G401 (cell line): Measurements from ENCODE around the gene COL16A1. TPM values are rescaled to one million over a fixed set of nuclear protein-coding genes. Genes with fewer than 3 reads are reported as not detected.
"Not testable (repeated sequence)": the region's sequence is repeated elsewhere in the genome, so short reads cannot be mapped to it uniquely, and the experiment has no call there.

Experiments used
- DNase-seq: peaks from one replicate; pipeline ENCODE4 v3.0.0-alpha.2; 2015; ENCODE audit warnings: low spot score
- in situ Hi-C: cut with HindIII; loops from 2 replicates; pipeline ENCODE4 v1.10.0; 2016; ENCODE audit warnings: low sequenced_read_pairs, mixed read lengths
- total RNA-seq: library from RNA; depleted of rRNA; stranded (reverse); fragments of >200 nt; shearing (Covaris generic); gene quantifications from 2 replicates; pipeline ENCODE4 v1.2.3, GENCODE V29; 2014

The COL16A1 gene
- total RNA-seq, 1 experiment from 2014 or later, result 50.5 TPM

DNA sequence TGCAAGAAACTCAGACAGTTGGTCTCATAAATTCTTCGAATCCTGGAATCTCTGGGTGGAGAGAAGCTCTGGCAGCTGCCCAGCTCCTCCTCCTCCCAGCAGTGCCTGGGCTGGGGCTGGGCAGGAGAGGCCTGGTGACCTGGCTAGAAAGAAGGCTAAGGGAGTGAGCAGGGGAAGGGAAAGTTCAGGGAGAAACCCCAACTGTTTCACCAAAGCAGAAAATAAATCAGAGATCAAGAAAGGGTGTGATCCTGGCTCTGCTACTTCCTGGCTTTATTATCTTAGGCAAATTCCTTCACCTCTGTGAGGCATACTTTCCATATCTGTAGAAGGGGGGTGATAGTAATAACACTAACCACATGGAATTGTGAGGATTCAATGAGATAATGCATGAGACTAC, 8.8 kb upstream of the COL16A1 start:
- no peak for DNase-seq
- in situ Hi-C loops, result no loop called here

DNA sequence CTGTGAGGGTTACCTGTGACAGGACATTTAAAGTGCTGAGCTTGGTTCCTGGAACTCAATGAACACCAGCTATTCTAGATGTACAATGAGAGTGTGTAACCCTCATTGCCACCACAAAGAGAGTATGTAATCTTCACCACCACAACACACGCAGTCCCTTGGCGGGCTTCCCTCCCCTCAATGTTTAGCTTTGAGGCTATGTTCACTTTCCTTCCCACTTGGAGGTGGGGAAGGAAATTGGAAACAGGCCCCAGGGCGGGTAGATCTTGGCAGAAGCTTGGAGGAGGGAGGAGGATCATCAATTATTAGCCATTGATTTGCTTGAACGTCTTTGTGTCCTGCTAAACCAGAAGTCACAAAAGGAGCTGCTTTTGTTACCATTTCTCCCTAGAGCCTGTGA, 8.3 kb upstream of the COL16A1 start:
- in situ Hi-C loops, result no loop called here
- no peak for DNase-seq

- in situ Hi-C loops, result no loop called here
Observed at GRCh38 chr1:31708324-31708723, 4.5 kb upstream of the COL16A1 start.

DNA sequence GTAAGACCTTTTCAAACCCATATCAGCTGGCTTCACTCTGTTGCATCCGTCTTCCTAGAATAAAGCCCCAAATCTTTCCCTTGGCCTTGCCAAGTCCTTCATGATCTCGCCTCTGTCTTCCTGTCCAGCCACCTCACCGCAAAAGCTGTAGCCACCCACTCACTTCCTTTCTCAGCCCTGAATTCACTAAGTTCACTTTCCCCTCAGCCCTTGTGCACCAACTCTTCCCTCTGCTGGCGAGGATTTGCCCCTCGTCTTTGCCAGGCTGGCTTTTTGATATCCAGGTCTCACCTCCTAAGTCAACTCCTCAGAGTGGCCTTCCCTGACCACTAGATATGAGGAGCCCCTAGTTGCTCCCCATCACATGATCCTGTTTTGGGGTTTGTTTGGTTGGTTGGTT, 3.9 kb upstream of the COL16A1 start:
- DNase-seq, result no peak

More at GRCh38 chr1:31708324-31708723, 4.5 kb upstream of the COL16A1 start:
- DNase-seq, result no peak

GRCh38 chr1:31707059-31707600, 3.3 kb upstream of the COL16A1 start:
- DNase-seq, in situ Hi-C loops: not testable (repeated sequence)

More for the DNA sequence above, 3.9 kb upstream of the COL16A1 start:
- in situ Hi-C loops, result no loop called here

GRCh38 chr1:31706384-31707058, 2.7 kb upstream of the COL16A1 start:
- no peak for DNase-seq
- in situ Hi-C loops, result no loop called here

- no peak for DNase-seq
- in situ Hi-C loops, result no loop called here
Observed at GRCh38 chr1:31705080-31705866, 1.5 kb upstream of the COL16A1 start.

DNA sequence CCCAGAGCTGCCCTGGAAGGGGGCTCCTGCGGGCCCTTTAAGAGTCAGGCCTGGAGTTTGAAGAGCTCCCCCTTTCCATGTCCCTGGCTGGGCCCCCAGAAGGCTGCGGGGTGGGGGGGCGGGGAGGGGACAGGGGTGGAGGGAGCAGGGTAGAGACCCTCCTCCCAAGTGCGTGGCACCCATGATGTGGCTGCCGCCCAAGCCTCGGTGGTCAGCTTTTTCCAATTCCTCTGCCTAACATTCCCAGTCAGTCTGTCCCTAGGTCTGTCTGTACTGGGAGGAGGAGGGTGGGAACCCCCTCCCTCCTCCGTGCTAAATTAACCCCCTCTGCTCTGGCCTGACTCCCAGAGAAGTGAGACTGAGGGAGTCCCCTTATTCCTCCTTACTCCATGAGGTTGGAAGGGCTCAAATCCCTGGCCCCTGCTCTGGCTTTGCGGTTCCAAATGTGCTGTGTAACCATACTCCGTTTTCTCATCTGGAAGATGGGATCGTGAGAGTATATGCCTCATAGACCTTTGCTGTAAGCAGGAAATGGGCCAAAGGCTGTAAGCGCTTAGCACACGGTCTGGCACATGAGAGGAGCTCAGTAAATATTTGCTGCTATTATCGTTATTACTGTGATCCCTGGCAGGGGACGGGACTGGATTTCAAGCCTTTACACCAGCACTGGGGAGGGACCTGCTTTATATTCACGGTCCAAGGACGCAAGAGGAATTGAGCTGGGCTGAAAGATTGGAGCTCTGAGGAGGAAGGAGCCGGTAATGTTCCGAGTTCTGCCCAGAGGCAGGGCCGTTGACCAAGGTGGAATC, 658 bp upstream of the COL16A1 start:
- in situ Hi-C loops, result no loop called here
- DNase-seq, result no peak

DNA sequence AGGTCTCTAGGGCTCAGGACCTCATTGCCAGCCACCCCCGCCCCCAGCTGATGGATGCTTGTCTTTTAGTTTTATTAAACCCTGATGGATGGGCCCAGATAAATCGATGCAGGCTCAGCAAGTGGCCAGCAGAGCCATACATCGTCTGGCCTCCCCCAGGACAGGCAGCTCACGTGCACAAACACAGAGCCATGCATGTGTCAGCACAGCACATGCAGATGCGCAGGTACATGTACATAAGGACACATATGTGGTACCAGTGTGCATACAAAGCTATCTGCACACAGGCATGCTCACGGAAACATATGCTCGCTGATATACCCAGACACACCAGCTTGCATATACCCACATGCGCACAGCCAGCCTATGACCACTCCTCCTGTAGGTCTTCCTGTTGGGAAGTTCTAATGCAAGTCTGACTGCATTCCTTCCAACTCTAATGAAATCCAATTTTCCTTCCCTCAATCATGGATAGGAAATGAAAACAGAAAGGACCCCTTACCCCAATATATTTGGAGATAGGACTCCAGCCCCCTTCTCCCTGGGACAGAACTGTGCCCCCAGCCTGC, 897 bp downstream of the COL16A1 start:
- in situ Hi-C loops, result no loop called here
- DNase-seq, result no peak

- DNase-seq, result peak; percentile 40
- in situ Hi-C loops, result no loop called here
Observed at GRCh38 chr1:31701091-31701736, 2.6 kb downstream of the COL16A1 start.

- no peak for DNase-seq
- in situ Hi-C loops, result no loop called here
Observed at GRCh38 chr1:31700468-31701090, 3.2 kb downstream of the COL16A1 start.

DNA sequence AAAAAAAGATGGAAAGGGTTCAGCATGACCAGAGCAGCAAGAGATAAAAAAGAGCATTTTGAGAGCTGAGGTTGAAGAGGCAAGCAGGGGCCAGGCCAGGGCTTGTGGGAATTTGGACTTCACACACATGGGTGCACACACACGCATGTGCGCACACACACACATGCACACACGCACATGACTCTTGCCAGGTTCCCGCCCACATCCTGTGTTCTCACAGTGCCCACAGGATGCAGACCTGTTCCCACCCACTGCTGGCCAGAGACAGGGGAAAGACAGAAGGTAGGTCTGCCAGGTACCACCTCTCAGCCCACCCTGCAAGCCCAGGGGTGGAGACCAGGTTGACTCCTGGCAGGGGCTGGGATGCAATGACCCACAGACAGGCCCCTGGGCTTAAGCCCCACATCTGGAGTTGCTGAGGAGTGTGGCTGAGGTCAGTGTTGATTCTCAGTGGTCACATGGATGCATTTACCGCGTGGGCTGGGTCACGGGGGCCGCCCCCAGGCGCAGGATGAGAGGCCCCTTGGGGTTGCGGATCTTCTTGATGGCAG, 4.4 kb downstream of the COL16A1 start:
- DNase-seq, result no peak
- in situ Hi-C loops, result no loop called here

GRCh38 chr1:31697369-31697984, 6.3 kb downstream of the COL16A1 start:
- DNase-seq, result no peak
- in situ Hi-C loops, result no loop called here

DNA sequence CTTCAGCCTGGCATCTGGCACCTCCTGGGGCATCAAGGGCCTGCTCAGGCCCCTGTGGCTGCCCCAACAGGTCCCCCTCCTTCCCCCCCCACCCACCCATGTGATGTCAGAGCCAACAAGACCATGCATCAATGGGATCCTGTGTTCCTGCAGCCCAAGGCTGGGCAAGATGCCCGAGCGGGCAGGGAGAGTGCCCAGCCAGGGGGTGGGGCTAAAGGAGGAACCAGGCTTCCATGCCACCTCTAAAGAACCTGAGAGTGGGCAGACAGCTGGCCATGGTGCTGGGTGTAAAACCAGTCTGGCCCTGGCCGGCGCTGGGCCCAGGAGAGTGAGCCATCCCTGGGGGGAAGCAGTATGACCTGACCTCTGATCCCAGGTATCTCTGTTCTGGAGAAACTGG, 7.6 kb downstream of the COL16A1 start:
- no peak for DNase-seq
- in situ Hi-C loops, result no loop called here

DNA sequence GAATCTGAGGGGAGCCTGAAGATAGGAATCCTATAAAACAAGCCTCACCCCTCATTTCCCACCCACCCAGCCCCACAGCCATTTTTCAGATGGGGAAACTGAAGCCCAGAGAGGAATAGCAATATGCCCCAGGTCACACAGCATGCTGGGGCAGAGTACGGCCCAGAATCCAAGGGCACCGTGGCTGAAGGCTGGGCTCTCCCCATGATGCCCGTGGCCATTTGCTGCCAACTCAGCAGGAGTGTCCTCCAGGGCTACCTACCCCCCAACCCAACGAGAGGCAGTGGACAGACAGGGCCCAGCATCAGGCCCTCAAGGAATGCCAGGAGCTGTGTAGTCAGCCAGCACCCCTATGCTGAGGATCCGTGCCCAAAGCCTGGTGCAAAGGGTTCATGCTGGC, 8.5 kb downstream of the COL16A1 start:
- in situ Hi-C loops, result no loop called here
- no peak for DNase-seq

GRCh38 chr1:31694964-31695313, 8.9 kb downstream of the COL16A1 start:
- DNase-seq, result peak; percentile 42
- in situ Hi-C loops, result no loop called here

DNA sequence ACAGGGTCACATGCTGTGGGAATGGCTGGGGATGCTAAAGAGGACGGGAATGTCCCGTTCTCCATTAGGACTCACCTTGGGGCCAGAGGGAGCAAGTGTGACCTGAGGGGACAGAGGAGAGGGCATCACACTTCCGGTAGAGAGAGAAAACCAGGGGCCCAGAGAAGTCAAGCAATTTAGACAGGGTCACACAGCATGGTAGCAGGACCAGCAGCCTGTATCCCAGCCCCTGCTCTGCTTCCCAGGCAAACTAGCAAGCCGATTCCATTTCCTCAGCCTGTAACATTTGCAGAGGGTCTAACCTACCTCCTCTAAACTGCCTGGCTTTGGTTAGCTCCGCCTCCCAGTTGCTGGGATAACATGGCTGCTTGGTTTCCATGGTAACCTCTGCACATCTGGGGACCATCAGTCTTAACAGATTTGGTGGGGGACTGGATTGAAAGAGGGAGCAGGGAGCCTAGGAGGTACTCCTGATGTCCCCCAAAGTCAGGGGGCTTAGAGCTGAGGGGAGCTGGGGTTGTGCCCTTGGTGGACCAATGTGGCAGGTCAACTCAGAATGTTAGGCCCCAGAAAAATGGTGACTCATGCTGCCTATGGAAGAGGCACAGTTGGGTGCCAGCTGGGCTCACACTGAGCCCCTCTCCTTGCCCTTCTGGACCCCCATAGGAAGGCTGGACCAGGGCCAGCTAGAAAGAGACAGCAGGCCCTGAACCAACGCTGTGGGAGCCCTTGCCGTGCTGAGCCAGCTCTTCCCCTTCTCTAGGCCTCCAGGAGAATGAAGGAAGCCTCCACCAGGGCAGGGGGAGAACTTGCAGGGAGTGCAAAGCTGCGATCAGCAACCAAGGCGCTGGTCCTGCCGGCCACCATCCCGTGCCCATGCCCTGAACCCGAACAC, 9.5 kb downstream of the COL16A1 start:
- in situ Hi-C loops, result no loop called here
- DNase-seq, result no peak
